HCT116 (cell line): ENCODE measurements around the gene MPHOSPH8. TPM values are rescaled to one million over a fixed set of nuclear protein-coding genes. Genes with fewer than 3 reads are reported as not detected.

ENCODE experiments used
- ATAC-seq: fragments of 200-7000 bp; cut with Tn5 transposase; 2 replicates; pipeline ENCODE4 v1.9.1; 2020; ENCODE audit warnings: mild to moderate bottlenecking, moderate library complexity
- Bru-seq: library from RNA; stranded (reverse); fragments of 400-500 nt; gene quantifications from one replicate; lab custom pipeline; 2021; lab: Mats Ljungman, UMichigan
- BruChase-seq, 2 experiments: library from RNA; stranded (reverse); fragments of 400-500 nt; gene quantifications; one replicate each; lab custom pipeline; 2021; lab: Mats Ljungman, UMichigan
- BruUV-seq: library from RNA; stranded (reverse); fragments of 400-500 nt; replicated peaks from 2 replicates; lab custom pipeline; 2021; lab: Mats Ljungman, UMichigan
- CTCF ChIA-PET: fragments of 300-600 bp; sonication (Branson Sonifier 250); formaldehyde crosslinking; loops from one replicate; lab custom pipeline; 2021; ENCODE audit warnings: antibody characterized with exemption; lab: Charles Lee
- POLR2A ChIA-PET: fragments of 300-600, 350-600 bp; sonication (Branson Sonifier 250); formaldehyde crosslinking; loops from one replicate; lab custom pipeline; 2021; ENCODE audit warnings: antibody characterized with exemption; lab: Charles Lee
- RAD21 ChIA-PET, 2 experiments: fragments of 300-600 bp; sonication (Branson Sonifier 250); formaldehyde crosslinking; loops; one replicate each; lab custom pipeline; 2023; ENCODE audit warnings: low total read pairs in 2 of 2; ENCODE audit not compliant: uncharacterized antibody in 2 of 2, unreplicated experiment in 2 of 2, low non-redundant PET in 1 of 2; lab: Charles Lee
- DNase-seq: peaks from one replicate; pipeline ENCODE4 v3.0.0-alpha.2; 2010; ENCODE audit warnings: low read depth, low spot score
- H2AFZ ChIP-seq: fragments of 200-600 bp; shearing (Covaris generic), sonication (generic); 2 replicates; pipeline ENCODE4 v1.6.1; 2017; ENCODE audit warnings: low read depth, mixed run types, mixed read lengths, antibody characterized with exemption, low read length; ENCODE audit not compliant: poor library complexity, severe bottlenecking
- H3K27ac ChIP-seq: 2 replicates; pipeline ENCODE4 v1.5.1; 2012; ENCODE audit warnings: low read depth, low read length
- H3K27me3 ChIP-seq: fragments of 200-600 bp; sonication (generic); 2 replicates; pipeline ENCODE4 v1.6.1; 2016; ENCODE audit warnings: mixed run types, low read length, mixed read lengths; ENCODE audit not compliant: insufficient read depth
- H3K36me3 ChIP-seq, 2 experiments: fragments of 200-500 bp in 1 of 2; fragments of 200-600 bp in 1 of 2; sonication (Bioruptor generic) in 1 of 2; sonication (generic) in 1 of 2; 2 replicates each; pipeline versions ENCODE4 v1.5.1 to v1.6.1; 2014 to 2016; ENCODE audit warnings: low read length in 2 of 2, inconsistent platforms in 1 of 2, mixed read lengths in 1 of 2, mixed run types in 1 of 2; ENCODE audit not compliant: insufficient read depth in 2 of 2, control insufficient read depth in 1 of 2
- H3K4me1 ChIP-seq, 2 experiments: fragments of 200-600 bp in 1 of 2; sonication (generic) in 1 of 2; 2 replicates each; pipeline versions ENCODE4 v1.5.1 to v1.6.1; 2012 to 2017; ENCODE audit warnings: low read length in 2 of 2, inconsistent platforms in 1 of 2, mild to moderate bottlenecking in 1 of 2, mixed read lengths in 1 of 2, mixed run types in 1 of 2, moderate library complexity in 1 of 2; ENCODE audit not compliant: insufficient read depth in 2 of 2, control insufficient read depth in 1 of 2
- H3K4me2 ChIP-seq: fragments of 200-600 bp; sonication (generic); 2 replicates; pipeline ENCODE4 v1.6.1; 2017; ENCODE audit warnings: mixed run types, low read length, mixed read lengths
- H3K4me3 ChIP-seq, 2 experiments: fragments of 200-600 bp in 1 of 2; sonication (generic) in 1 of 2; replicated peaks in 1 of 2; 2 replicates each; pipeline ENCODE4 v1.5.1; 2011 to 2016; ENCODE audit warnings: low read length in 2 of 2, control low read depth in 1 of 2, low read depth in 1 of 2, mild to moderate bottlenecking in 1 of 2, mixed read lengths in 1 of 2, mixed run types in 1 of 2
- H3K79me2 ChIP-seq: fragments of 200-600 bp; sonication (generic); 2 replicates; pipeline ENCODE4 v1.6.1; 2017; ENCODE audit warnings: mild to moderate bottlenecking, mixed run types, low read length, moderate library complexity, mixed read lengths; ENCODE audit not compliant: insufficient read depth
- H3K9ac ChIP-seq: fragments of 200-600 bp; sonication (generic); 2 replicates; pipeline ENCODE4 v1.6.1; 2016; ENCODE audit warnings: low read length, mixed read lengths
- H3K9me2 ChIP-seq: fragments of 200-600 bp; sonication (generic), shearing (Covaris generic); 2 replicates; pipeline ENCODE4 v1.6.1; 2017; ENCODE audit warnings: mixed run types, mild to moderate bottlenecking, moderate library complexity; ENCODE audit not compliant: insufficient read depth
- H3K9me3 ChIP-seq, 2 experiments: fragments of 200-500 bp in 1 of 2; fragments of 200-600 bp in 1 of 2; sonication (Bioruptor generic) in 1 of 2; sonication (generic) in 1 of 2; 2 replicates each; pipeline ENCODE4 v1.6.1; 2014 to 2017; ENCODE audit warnings: low read length in 2 of 2, mixed read lengths in 2 of 2, inconsistent platforms in 1 of 2, low read depth in 1 of 2, mild to moderate bottlenecking in 1 of 2, mixed run types in 1 of 2, moderate library complexity in 1 of 2; ENCODE audit not compliant: control insufficient read depth in 1 of 2, insufficient read depth in 1 of 2
- H4K20me1 ChIP-seq: fragments of 200-600 bp; sonication (generic), shearing (Covaris generic); 2 replicates; pipeline ENCODE4 v1.6.1; 2017; ENCODE audit warnings: mixed run types, mild to moderate bottlenecking, moderate library complexity; ENCODE audit not compliant: insufficient read depth
- EGR1 ChIP-seq: IDR thresholded peaks from 2 replicates; pipeline ENCODE4 v1.6.1; 2012; ENCODE audit warnings: low read depth
- ELF1 ChIP-seq: IDR thresholded peaks from 2 replicates; pipeline ENCODE4 v1.6.1; 2012; ENCODE audit warnings: low read depth, borderline replicate concordance
- EZH2 ChIP-seq: fragments of 200-600 bp; sonication (generic); IDR thresholded peaks from 2 replicates; pipeline ENCODE4 v1.6.1; 2017; ENCODE audit warnings: antibody characterized with exemption, mixed run types
- EZH2phosphoT487 ChIP-seq: fragments of 200-600 bp; IDR thresholded peaks from 2 replicates; pipeline ENCODE4 v1.6.1; 2018; ENCODE audit warnings: antibody characterized with exemption, borderline replicate concordance
- JUND ChIP-seq: IDR thresholded peaks from 2 replicates; pipeline ENCODE4 v1.6.1; 2012
- MAX ChIP-seq: IDR thresholded peaks from 2 replicates; pipeline ENCODE4 v1.6.1; 2012
- SIN3A ChIP-seq: IDR thresholded peaks from 2 replicates; pipeline ENCODE4 v1.6.1; 2012; ENCODE audit warnings: low read depth
- SP1 ChIP-seq: IDR thresholded peaks from 2 replicates; pipeline ENCODE4 v1.6.1; 2012; ENCODE audit warnings: low read depth
- TCF7L2 ChIP-seq: IDR thresholded peaks from 2 replicates; pipeline ENCODE4 v1.7.0; 2011; ENCODE audit warnings: borderline replicate concordance, inconsistent platforms; ENCODE audit not compliant: insufficient read depth, insufficient read length; ENCODE audit errors: extremely low read depth
- YY1 ChIP-seq: IDR thresholded peaks from 2 replicates; pipeline ENCODE4 v1.6.1; 2011; ENCODE audit warnings: low read length, low read depth, moderate library complexity, mild to moderate bottlenecking; ENCODE audit not compliant: insufficient replicate concordance; ENCODE audit errors: extremely low read depth
- ZFX ChIP-seq: fragments of 450-650 bp; IDR thresholded peaks from 2 replicates; pipeline ENCODE4 v1.6.1; 2017
- ZNF274 ChIP-seq: fragments of 200-500 bp; sonication (Bioruptor generic); IDR thresholded peaks from 2 replicates; pipeline ENCODE4 v1.6.1; 2014; ENCODE audit warnings: mild to moderate bottlenecking, low read depth, low read length, inconsistent platforms
- intact Hi-C: fragments of 100-400 bp; cut with micrococcal nuclease; formaldehyde crosslinking; loops from 2 replicates; pipeline ENCODE4 v1.10.0; 2022
- long read RNA-seq: library from polyadenylated mRNA; unstranded; transcript quantifications from one replicate; pipeline ENCODE4 v2.0.0, GENCODE V29; 2021; ENCODE audit not compliant: unreplicated experiment
- polyA plus RNA-seq: library from polyadenylated mRNA; unstranded; fragments of >200 nt; gene quantifications from 2 replicates; pipeline ENCODE4 v1.2.1, GENCODE V29; 2012; ENCODE audit warnings: missing spikeins
- total RNA-seq: library from RNA; stranded (reverse); gene quantifications from one replicate; pipeline ENCODE4 v1.2.1, GENCODE V29; 2021; ENCODE audit not compliant: unreplicated experiment
- TF ChIP-seq, protein P1 (sequence below): IDR thresholded peaks from 2 replicates; pipeline ENCODE4 v1.6.1; 2012; ENCODE audit warnings: low read depth

Gene MPHOSPH8, protein sequence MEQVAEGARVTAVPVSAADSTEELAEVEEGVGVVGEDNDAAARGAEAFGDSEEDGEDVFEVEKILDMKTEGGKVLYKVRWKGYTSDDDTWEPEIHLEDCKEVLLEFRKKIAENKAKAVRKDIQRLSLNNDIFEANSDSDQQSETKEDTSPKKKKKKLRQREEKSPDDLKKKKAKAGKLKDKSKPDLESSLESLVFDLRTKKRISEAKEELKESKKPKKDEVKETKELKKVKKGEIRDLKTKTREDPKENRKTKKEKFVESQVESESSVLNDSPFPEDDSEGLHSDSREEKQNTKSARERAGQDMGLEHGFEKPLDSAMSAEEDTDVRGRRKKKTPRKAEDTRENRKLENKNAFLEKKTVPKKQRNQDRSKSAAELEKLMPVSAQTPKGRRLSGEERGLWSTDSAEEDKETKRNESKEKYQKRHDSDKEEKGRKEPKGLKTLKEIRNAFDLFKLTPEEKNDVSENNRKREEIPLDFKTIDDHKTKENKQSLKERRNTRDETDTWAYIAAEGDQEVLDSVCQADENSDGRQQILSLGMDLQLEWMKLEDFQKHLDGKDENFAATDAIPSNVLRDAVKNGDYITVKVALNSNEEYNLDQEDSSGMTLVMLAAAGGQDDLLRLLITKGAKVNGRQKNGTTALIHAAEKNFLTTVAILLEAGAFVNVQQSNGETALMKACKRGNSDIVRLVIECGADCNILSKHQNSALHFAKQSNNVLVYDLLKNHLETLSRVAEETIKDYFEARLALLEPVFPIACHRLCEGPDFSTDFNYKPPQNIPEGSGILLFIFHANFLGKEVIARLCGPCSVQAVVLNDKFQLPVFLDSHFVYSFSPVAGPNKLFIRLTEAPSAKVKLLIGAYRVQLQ
- total RNA-seq (21.5 TPM), Bru-seq, nascent RNA (percentile 74 among the genes with signal in this experiment), BruChase-seq, experiment 1, labeled RNA remaining after a 6-hour chase (percentile 79 among the genes with signal in this experiment), BruChase-seq, experiment 2, labeled RNA remaining after a 2-hour chase (percentile 76 among the genes with signal in this experiment)
- 9.8 and 13.2 TPM in 2 replicates for polyA plus RNA-seq
- long read RNA-seq, full-length matches to known transcripts, result 11 of 56 reads
- long read RNA-seq, partial matches to known transcripts, result 22 of 56 reads
- long read RNA-seq, other reads (novel, unspliced or antisense), result 23 of 56 reads

- peak within 1 kb of the TSS; percentile 78 for H3K4me2 ChIP-seq
These were observed at the start of gene MPHOSPH8 for GRCh38 chr13:19633479-19634255. Gene MPHOSPH8 (plus strand): TSS chr13:19633659. CDS start chr13:19633749, 90 bp downstream.

More at GRCh38 chr13:19633479-19634255, at the start of gene MPHOSPH8:
- H4K20me1 ChIP-seq, result no peaks in the 10 kb centered on the region
- H3K9me3 ChIP-seq, result no peaks in the 10 kb centered on the region
- ATAC-seq, result peak; percentile 98
- intact Hi-C loops, result no loop called here
- peak; percentile 41; the same call in 1 of the 2 replicates for TF ChIP-seq ZFX
- TF ChIP-seq EZH2, result no peak
- peak; percentile 95 for TF ChIP-seq SP1
- peak; percentile 15 for TF ChIP-seq TCF7L2
- 0 out of 2 replicates have a peak, but pooled peaks have one; percentile 40 for TF ChIP-seq MAX
- no peak for TF ChIP-seq EZH2phosphoT487
- TF ChIP-seq EGR1, result 0 out of 2 replicates have a peak, but pooled peaks have one; percentile 37
- TF ChIP-seq JUND, result no peak
- TF ChIP-seq, protein P1, sequence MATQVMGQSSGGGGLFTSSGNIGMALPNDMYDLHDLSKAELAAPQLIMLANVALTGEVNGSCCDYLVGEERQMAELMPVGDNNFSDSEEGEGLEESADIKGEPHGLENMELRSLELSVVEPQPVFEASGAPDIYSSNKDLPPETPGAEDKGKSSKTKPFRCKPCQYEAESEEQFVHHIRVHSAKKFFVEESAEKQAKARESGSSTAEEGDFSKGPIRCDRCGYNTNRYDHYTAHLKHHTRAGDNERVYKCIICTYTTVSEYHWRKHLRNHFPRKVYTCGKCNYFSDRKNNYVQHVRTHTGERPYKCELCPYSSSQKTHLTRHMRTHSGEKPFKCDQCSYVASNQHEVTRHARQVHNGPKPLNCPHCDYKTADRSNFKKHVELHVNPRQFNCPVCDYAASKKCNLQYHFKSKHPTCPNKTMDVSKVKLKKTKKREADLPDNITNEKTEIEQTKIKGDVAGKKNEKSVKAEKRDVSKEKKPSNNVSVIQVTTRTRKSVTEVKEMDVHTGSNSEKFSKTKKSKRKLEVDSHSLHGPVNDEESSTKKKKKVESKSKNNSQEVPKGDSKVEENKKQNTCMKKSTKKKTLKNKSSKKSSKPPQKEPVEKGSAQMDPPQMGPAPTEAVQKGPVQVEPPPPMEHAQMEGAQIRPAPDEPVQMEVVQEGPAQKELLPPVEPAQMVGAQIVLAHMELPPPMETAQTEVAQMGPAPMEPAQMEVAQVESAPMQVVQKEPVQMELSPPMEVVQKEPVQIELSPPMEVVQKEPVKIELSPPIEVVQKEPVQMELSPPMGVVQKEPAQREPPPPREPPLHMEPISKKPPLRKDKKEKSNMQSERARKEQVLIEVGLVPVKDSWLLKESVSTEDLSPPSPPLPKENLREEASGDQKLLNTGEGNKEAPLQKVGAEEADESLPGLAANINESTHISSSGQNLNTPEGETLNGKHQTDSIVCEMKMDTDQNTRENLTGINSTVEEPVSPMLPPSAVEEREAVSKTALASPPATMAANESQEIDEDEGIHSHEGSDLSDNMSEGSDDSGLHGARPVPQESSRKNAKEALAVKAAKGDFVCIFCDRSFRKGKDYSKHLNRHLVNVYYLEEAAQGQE, result no peak
- 0 out of 2 replicates have a peak, but pooled peaks have one; percentile 44 for TF ChIP-seq SIN3A
- TF ChIP-seq YY1, result no peak
- TF ChIP-seq ZNF274, result no peak
- TF ChIP-seq ELF1, result peak; percentile 58
- TF ChIP-seq, all 23 proteins: peak for 7
- H3K9ac ChIP-seq, result peak within 1 kb of the TSS; percentile 80
- H3K4me1 ChIP-seq, result peaks cover 7 to 16% of the 10 kb centered on the region in 2 experiments
- POLR2A ChIA-PET, result interaction anchor here (1.6 kb wide), 1 partner anchor 31 kb away, joined by 4 read pairs; no protein-coding TSS in a partner anchor
- DNase-seq, result peak; percentile 92
- RAD21 ChIA-PET, result no interaction called here
- H3K27me3 ChIP-seq, result no peaks in the 10 kb centered on the region
- no peaks in the 10 kb centered on the region for H3K9me2 ChIP-seq
- CTCF ChIA-PET, result interaction anchor here (1.3 to 1.4 kb wide), 2 partner anchors 14 to 15 kb away, joined by 3 to 7 read pairs; no protein-coding TSS in a partner anchor
- TSS peak; percentile 49 for BruUV-seq
- peak within 1 kb of the TSS; percentile 74 to 84 for H3K4me3 ChIP-seq
- H3K79me2 ChIP-seq, result peaks cover 45% of the 10 kb centered on the region
- H2AFZ ChIP-seq, result no peak within 1 kb of the TSS
- H3K36me3 ChIP-seq, result peaks cover 0 to 12% of the 10 kb centered on the region in 2 experiments; a peak in 2 of 4 replicates
- H3K27ac ChIP-seq, result peak within 1 kb of the TSS; percentile 56
